ENCODE data around the gene SEMA7A. TPM values are rescaled to one million over a fixed set of nuclear protein-coding genes. Genes with fewer than 3 reads are reported as not detected.
"Not testable (repeated sequence)": the region's sequence is repeated elsewhere in the genome, so short reads cannot be mapped to it uniquely, and the experiment has no call there.

Gene SEMA7A
- total and polyA plus RNA-seq, 2 donors = 5.1 to 5.3 TPM

DNA sequence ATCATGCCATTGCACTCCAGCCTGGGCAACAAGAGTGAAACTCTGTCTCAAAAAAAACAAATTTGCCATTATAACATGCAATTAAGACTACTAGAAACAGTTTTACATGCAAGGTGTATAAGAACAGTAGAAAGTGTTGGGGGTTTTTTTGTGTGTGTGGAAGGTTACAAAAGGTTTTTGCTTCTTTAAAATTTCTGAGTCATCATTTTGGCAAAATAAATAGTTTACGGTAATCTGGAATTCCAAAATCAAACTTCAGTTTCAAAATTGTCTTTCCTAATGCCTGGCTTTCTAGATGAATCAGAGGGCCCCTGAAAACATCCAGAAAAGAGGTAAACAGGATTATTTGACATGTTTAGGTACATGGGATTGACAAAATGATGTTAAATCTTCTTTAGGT, 72.9 kb downstream of the SEMA7A start:
- 35% methylated on average over 1 of the region's 1 CpG for WGBS
- H3K4me3 ChIP-seq (ENCODE audit: low read depth, low read length) = not testable (repeated sequence)

DNA sequence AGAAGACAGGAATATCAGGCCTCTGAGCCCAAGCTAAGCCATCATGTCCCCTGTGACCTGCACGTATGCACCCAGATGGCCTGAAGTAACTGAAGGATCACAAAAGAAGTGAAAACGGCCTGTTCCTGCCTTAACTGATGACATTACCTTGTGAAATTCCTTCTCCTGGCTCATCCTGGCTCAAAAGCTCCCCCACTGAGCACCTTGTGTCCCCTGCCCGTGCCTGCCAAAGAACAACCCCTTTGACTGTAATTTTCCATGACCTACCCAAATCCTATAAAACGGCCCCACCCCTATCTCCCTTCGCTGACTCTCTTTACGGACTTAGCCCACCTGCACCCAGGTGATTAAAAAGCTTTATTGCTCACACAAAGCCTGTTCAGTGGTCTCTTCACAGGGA, 74.4 kb downstream of the SEMA7A start:
- H3K27ac ChIP-seq (ENCODE audit: low read depth); H3K4me1 ChIP-seq (ENCODE audit: insufficient read depth); H3K4me3 ChIP-seq (ENCODE audit: low read depth, low read length); DNase-seq (ENCODE audit: extremely low spot score); H3K36me3 ChIP-seq (ENCODE audit: insufficient read depth): not testable (repeated sequence)
- 46% methylated on average over 6 of the region's 6 CpGs for WGBS

More for the DNA sequence above, 72.9 kb downstream of the SEMA7A start:
- not testable (repeated sequence) for H3K27ac ChIP-seq (ENCODE audit: low read depth); DNase-seq (ENCODE audit: extremely low spot score); H3K36me3 ChIP-seq (ENCODE audit: insufficient read depth); H3K4me1 ChIP-seq (ENCODE audit: insufficient read depth)

Small RNAs within 50 kb of the gene (small RNA-seq; reads per million reads assigned to genes)
- not detected for gene MIR6881

Other genes starting within 250 kb of the SEMA7A start
- gene STRA6, start 231.2 kb downstream of the SEMA7A start, total RNA-seq = 21.9 TPM
- gene STRA6, start 231.2 kb downstream of the SEMA7A start, polyA plus RNA-seq = 2.2 TPM
- gene CCDC33, start 197.6 kb downstream of the SEMA7A start, total RNA-seq = 0.42 TPM
- 0.25 TPM for gene CCDC33, start 197.6 kb downstream of the SEMA7A start, polyA plus RNA-seq
- gene CYP11A1, start 66.3 kb downstream of the SEMA7A start, total RNA-seq = 0.21 TPM
- gene CYP11A1, start 66.3 kb downstream of the SEMA7A start, polyA plus RNA-seq = 0.38 TPM
- 15.5 TPM for gene UBL7, start 27.2 kb upstream of the SEMA7A start, total RNA-seq
- 52.4 TPM for gene UBL7, start 27.2 kb upstream of the SEMA7A start, polyA plus RNA-seq
- 4.3 TPM for gene ARID3B, start 107.3 kb upstream of the SEMA7A start, total RNA-seq
- 3.0 TPM for gene ARID3B, start 107.3 kb upstream of the SEMA7A start, polyA plus RNA-seq
- 31.5 TPM for gene CLK3, start 181.9 kb upstream of the SEMA7A start, total RNA-seq
- gene CLK3, start 181.9 kb upstream of the SEMA7A start, polyA plus RNA-seq = 76.3 TPM

All from urinary bladder (tissue), 4 donors.